Coronary artery (tissue), 2 donors: ENCODE results near the gene COX7B.
A peak's percentile ranks its signal among the peaks of the same experiment; 100 is the strongest.
"Not testable (repeated sequence)": the region's sequence is repeated elsewhere in the genome, so short reads cannot be mapped to it uniquely, and the experiment has no call there.

Experiments
- DNase-seq: peaks from one replicate; pipeline ENCODE4 v3.0.0-alpha.2; 2017; ENCODE audit warnings: low spot score
- H3K27ac ChIP-seq, 2 donors: fragments of 200-600 bp; sonication (generic); one replicate each; pipeline ENCODE4 v1.5.1; 2016 to 2019
- H3K4me3 ChIP-seq: fragments of 200-600 bp; sonication (generic); 2 replicates; pipeline ENCODE4 v1.5.1; 2016; ENCODE audit warnings: mild to moderate bottlenecking, moderate library complexity
- TF ChIP-seq, protein P1 (sequence below): fragments of 200-600 bp; sonication (generic); IDR thresholded peaks from one replicate; pipeline ENCODE4 v1.5.1; 2019; ENCODE audit warnings: antibody characterized with exemption

COX7B gene, protein sequence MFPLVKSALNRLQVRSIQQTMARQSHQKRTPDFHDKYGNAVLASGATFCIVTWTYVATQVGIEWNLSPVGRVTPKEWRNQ

DNA sequence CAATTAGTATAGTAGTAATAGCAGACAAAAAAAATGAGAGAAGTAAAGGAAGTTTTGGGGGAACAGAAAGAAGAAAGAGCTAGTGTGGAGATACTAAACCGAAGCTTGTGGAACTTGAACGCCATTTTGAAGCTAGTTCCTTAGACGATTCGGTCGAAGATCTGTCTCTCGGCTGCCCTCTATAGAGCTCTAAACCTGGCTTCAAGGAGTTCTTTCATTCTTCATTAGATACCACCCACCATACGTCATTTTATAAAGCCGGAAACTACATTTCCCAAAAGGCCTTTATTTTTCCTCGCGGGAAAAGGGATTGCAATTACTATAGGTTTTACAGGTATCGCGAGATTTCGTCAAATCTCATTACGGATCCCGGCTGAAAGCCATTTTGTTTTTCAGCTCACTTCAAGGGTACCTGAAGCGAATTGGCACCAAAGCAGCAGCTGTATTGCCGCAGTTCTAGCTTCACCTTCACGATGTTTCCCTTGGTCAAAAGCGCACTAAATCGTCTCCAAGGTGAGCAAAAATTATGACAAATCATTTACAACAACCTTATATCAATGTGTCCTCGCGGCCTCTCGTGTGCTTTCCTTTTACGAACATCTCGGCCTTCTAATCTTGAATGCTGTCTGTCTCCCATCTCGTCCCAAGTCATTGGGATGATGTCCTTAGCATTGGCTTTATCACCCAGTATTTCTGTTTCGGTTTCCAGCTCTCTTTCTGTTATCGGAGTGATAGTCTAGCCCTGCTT is at the start of gene COX7B:
TSS of gene COX7B (plus strand) at position 388 of the 748 bp plus-strand sequence. CDS start at position 474, 86 bp downstream.
- H3K27ac ChIP-seq, result peak within 1 kb of the TSS; percentile 66 to 77
- no peak for DNase-seq
- H3K4me3 ChIP-seq, result peak within 1 kb of the TSS; percentile 67
- TF ChIP-seq, protein P1, sequence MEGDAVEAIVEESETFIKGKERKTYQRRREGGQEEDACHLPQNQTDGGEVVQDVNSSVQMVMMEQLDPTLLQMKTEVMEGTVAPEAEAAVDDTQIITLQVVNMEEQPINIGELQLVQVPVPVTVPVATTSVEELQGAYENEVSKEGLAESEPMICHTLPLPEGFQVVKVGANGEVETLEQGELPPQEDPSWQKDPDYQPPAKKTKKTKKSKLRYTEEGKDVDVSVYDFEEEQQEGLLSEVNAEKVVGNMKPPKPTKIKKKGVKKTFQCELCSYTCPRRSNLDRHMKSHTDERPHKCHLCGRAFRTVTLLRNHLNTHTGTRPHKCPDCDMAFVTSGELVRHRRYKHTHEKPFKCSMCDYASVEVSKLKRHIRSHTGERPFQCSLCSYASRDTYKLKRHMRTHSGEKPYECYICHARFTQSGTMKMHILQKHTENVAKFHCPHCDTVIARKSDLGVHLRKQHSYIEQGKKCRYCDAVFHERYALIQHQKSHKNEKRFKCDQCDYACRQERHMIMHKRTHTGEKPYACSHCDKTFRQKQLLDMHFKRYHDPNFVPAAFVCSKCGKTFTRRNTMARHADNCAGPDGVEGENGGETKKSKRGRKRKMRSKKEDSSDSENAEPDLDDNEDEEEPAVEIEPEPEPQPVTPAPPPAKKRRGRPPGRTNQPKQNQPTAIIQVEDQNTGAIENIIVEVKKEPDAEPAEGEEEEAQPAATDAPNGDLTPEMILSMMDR, result no peak

DNA sequence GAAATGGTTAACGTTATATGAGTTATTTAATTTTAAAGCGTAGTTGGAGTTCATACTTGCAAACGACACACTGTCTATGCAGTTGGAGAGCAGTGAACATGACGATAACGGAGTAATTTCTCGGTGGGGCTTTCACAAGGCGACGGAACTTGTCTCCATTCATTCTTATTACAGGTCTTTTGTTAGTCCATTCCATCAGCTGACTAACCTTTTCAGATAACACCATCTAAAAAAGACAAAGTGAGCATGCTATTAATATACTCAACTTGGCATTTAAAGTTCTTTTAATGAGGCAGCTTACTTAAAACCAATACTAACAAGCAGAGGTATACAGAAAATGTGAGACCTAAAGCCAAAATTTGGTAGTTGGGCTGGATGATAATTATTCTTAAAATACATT is 23.9 kb upstream of the COX7B start:
- TF ChIP-seq, protein P1, result no peak
- DNase-seq, result no peak
- Histone ChIP-seq H3K4me3 (no peak overlapping the region), H3K27ac (no peak overlapping the region)

GRCh38 chrX:77881418-77881817 is 17.9 kb upstream of the COX7B start:
- H3K4me3 ChIP-seq, DNase-seq, H3K27ac ChIP-seq: not testable (repeated sequence)

DNA sequence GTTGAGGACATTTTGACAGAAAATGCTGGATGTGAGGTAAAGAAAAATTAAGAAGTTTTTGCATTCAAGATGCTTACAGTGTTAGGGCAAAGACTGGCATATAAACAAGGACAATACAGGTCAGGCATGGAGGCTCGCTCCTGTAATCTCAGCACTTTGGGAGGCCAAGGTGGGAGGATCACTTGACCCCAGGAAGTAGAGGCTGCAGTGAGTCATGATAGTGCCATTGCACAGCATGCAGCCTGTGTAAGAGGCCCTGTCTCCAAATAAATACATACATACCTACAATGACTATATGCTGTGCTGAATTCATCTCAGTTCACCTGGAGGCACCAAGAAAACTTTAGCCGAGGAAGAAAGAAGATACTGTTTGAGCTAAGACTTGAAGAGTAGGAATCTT is 6.4 kb upstream of the COX7B start:
- no peak for DNase-seq
- Histone ChIP-seq H3K27ac (no peak overlapping the region), H3K4me3 (no peak overlapping the region)
- TF ChIP-seq, protein P1, result no peak

- TF ChIP-seq, protein P1, result no peak
- DNase-seq, result no peak
- Histone ChIP-seq H3K27ac (no peak overlapping the region), H3K4me3 (no peak overlapping the region)
These were observed 5.6 kb upstream of the COX7B start for GRCh38 chrX:77893713-77894112.

GRCh38 chrX:77894921-77895886 is 4.1 kb upstream of the COX7B start, which contains the start of gene MAGT1:
TSS of gene MAGT1 (minus strand) at chrX:77895435. CDS start at chrX:77895410, 25 bp downstream.
- DNase-seq, result peak; percentile 94
- peak within 1 kb of the TSS; percentile 84 to 92 for H3K27ac ChIP-seq
- TF ChIP-seq, protein P1, result no peak
- H3K4me3 ChIP-seq, result peak within 1 kb of the TSS; percentile 78

DNA sequence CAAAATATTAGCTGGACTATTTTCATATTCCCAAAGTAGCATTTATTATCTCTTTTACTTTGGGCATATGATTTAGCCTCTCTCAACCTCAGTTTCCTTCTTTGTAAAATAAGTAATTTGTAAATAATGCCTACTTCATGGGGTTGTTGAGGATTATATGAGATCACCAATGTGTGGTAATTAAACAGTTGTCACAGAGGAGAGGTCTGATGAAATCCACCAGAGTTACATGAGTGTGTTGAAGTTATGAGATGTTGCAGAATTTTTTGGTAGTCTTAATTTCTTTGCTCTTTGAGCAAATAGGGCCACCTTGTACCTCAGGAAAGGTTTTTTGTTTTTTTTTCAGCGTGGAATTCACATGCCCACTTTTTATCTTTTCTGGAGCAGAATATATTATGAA is 1.4 kb downstream of the COX7B start:
- TF ChIP-seq, protein P1, result no peak
- peak overlapping the region; percentile 67 for H3K4me3 ChIP-seq
- H3K27ac ChIP-seq, result no peak overlapping the region
- no peak for DNase-seq
